Measurements from ENCODE around the gene PLXNB1. TPM values are rescaled to one million over a fixed set of nuclear protein-coding genes. Genes with fewer than 3 reads are reported as not detected.

Gene PLXNB1
- polyA plus RNA-seq, 2 of the 4 experiments (the other 2 are of a cell fraction), result 10.0 to 20.9 TPM

GRCh38 chr3:48431224-48432029 is 1.5 kb upstream of the PLXNB1 start:
- H3K27ac ChIP-seq, result 0 out of 6 replicates have a peak overlapping the region, but pooled peaks of 1 of the 2 experiments have one; percentile 26
- no peak overlapping the region for H3K4me3 ChIP-seq
- no peak overlapping the region for H3K4me2 ChIP-seq
- ChIA-PET CTCF (interaction anchor here (1.3 to 13.6 kb wide), 3 partner anchors 11 to 156 kb away, joined by 3 to 488 read pairs (median 270); no protein-coding TSS in a partner anchor), POLR2A (no interaction called here)
- no peak for FAIRE-seq
- 76% methylated on average over 6 of the region's 8 CpGs for WGBS (ENCODE audit: missing lambda C conversion rate)
- ATAC-seq, result no peak
- DNase-seq (ENCODE audit: low read depth in 1 of 2, low spot score in 1 of 2), result no peak
- TF ChIP-seq CTCF (IDR thresholded peaks at IDR 0.05), result no peak
- TF ChIP-seq POLR2AphosphoS2 (conservative IDR thresholded peaks at IDR 0.05; ENCODE audit: low read length), result no peak
- TF ChIP-seq RFX5 (IDR thresholded peaks at IDR 0.05), result no peak
- TF ChIP-seq NFE2L2 (conservative IDR thresholded peaks at IDR 0.05; ENCODE audit: low read length), result no peak
- TF ChIP-seq GATA3 (IDR thresholded peaks at IDR 0.05; ENCODE audit: borderline replicate concordance), result no peak
- TF ChIP-seq ZFP36 (IDR thresholded peaks at IDR 0.05; ENCODE audit: borderline replicate concordance, partially characterized antibody), result no peak
- TF ChIP-seq FOXS1 (CRISPR knock-in tag; IDR thresholded peaks at IDR 0.05), result no peak
- no peak for TF ChIP-seq PHF8 (IDR thresholded peaks at IDR 0.05; ENCODE audit: borderline replicate concordance, low read depth)
- no peak for TF ChIP-seq USF2 (IDR thresholded peaks at IDR 0.05)
- no peak for TF ChIP-seq MAZ (IDR thresholded peaks at IDR 0.05; ENCODE audit: borderline replicate concordance, low read depth, low read length)
- H3K4me1 ChIP-seq, result peaks cover 62% of the 10 kb centered on the region
- no peaks in the 10 kb centered on the region for H3K9me3 ChIP-seq

GRCh38 chr3:48430708-48431101 is 819 bp upstream of the PLXNB1 start:
- no peak for TF ChIP-seq CTCF (IDR thresholded peaks at IDR 0.05)
- TF ChIP-seq JUNB (IDR thresholded peaks at IDR 0.05), result no peak
- TF ChIP-seq RNF2 (IDR thresholded peaks at IDR 0.05; ENCODE audit: borderline replicate concordance, low read depth), result no peak
- no peak for TF ChIP-seq REST (IDR thresholded peaks at IDR 0.05)
- no peak for TF ChIP-seq PBX3 (IDR thresholded peaks at IDR 0.05)
- no peak for TF ChIP-seq MYC (IDR thresholded peaks at IDR 0.05; ENCODE audit: borderline replicate concordance, low read length)
- no peak for TF ChIP-seq NFE2L2 (conservative IDR thresholded peaks at IDR 0.05; ENCODE audit: low read length)
- no peak for TF ChIP-seq CEBPB (IDR thresholded peaks at IDR 0.05)
- TF ChIP-seq KDM1A (IDR thresholded peaks at IDR 0.05; ENCODE audit: low read depth), result no peak
- no peak for TF ChIP-seq FOXS1 (CRISPR knock-in tag; IDR thresholded peaks at IDR 0.05)
- 75% methylated on average over 1 of the region's 1 CpG for WGBS (ENCODE audit: missing lambda C conversion rate)
- FAIRE-seq (no peak), DNase-seq (ENCODE audit: low read depth in 1 of 2, low spot score in 1 of 2) (no peak), ATAC-seq (no peak)
- no peak overlapping the region for H3K4me3 ChIP-seq
- H3K4me1 ChIP-seq, result peaks cover 66% of the 10 kb centered on the region
- POLR2A ChIA-PET, result no interaction called here
- no peaks in the 10 kb centered on the region for H3K9me3 ChIP-seq
- H3K27ac ChIP-seq, result peak overlapping the region in 1 of 2 experiments; percentile 100; a peak in 3 of 6 replicates
- peak overlapping the region; percentile 79; the same call in 2 of the 3 replicates for H3K4me2 ChIP-seq
- CTCF ChIA-PET, result interaction anchor here (1.0 to 13.6 kb wide), 4 partner anchors 11 to 237 kb away, joined by 3 to 488 read pairs (median 137); no protein-coding TSS in a partner anchor

Data from A549 (cell line).